GM18909 (cell line): Measurements from ENCODE around the gene SARM1.

Experiments
- ATAC-seq: cut with Tn5 transposase; IDR thresholded peaks from one replicate; pipeline ENCODE4 v1.9.1; 2021; ENCODE audit warnings: mild to moderate bottlenecking; ENCODE audit not compliant: unreplicated experiment, poor library complexity

SARM1 gene

GRCh38 chr17:28391401-28391800, 19.9 kb downstream of the SARM1 start:
- ATAC-seq, result no peak

- no peak for ATAC-seq
Measured at GRCh38 chr17:28392491-28392890, 21.0 kb downstream of the SARM1 start.

- ATAC-seq, result no peak
Measured at GRCh38 chr17:28394337-28395116, 23.0 kb downstream of the SARM1 start.

- ATAC-seq, result no peak
Measured at GRCh38 chr17:28395426-28395825, 23.9 kb downstream of the SARM1 start.

- ATAC-seq, result no peak
Measured at GRCh38 chr17:28395968-28396367, 24.5 kb downstream of the SARM1 start.

GRCh38 chr17:28396635-28397239, 25.2 kb downstream of the SARM1 start:
- ATAC-seq, result no peak

- ATAC-seq, result no peak
Measured at GRCh38 chr17:28397275-28397674, 25.8 kb downstream of the SARM1 start.

GRCh38 chr17:28397687-28398279, 26.3 kb downstream of the SARM1 start:
- no peak for ATAC-seq

GRCh38 chr17:28398280-28398981, 26.9 kb downstream of the SARM1 start:
- ATAC-seq, result no peak

- ATAC-seq, result no peak
Measured at GRCh38 chr17:28399808-28400207, 28.3 kb downstream of the SARM1 start.

GRCh38 chr17:28402224-28402630, 30.7 kb downstream of the SARM1 start:
- no peak for ATAC-seq

- no peak for ATAC-seq
Measured at GRCh38 chr17:28402844-28403243, 31.4 kb downstream of the SARM1 start.

- ATAC-seq, result no peak
Measured at GRCh38 chr17:28404007-28404406, 32.5 kb downstream of the SARM1 start.

- ATAC-seq, result no peak
Measured at GRCh38 chr17:28404461-28404811, 32.9 kb downstream of the SARM1 start.

- ATAC-seq, result no peak
Measured at GRCh38 chr17:28404812-28405570, 33.5 kb downstream of the SARM1 start.

GRCh38 chr17:28405632-28406472, 34.4 kb downstream of the SARM1 start, which contains the start of gene SLC46A1:
SLC46A1 (minus strand) TSS chr17:28406212; CDS start chr17:28406114, 98 bp downstream.
- peak; percentile 64 for ATAC-seq

- peak; percentile 22 for ATAC-seq
Measured at GRCh38 chr17:28406473-28406814, 35.0 kb downstream of the SARM1 start.

GRCh38 chr17:28407130-28407973, 35.9 kb downstream of the SARM1 start:
- no peak for ATAC-seq

GRCh38 chr17:28407974-28408306, 36.4 kb downstream of the SARM1 start:
- no peak for ATAC-seq
